DMS79 (cell line): Measurements from ENCODE around the gene GRK5.

Source experiments
- DNase-seq: peaks from one replicate; lab custom pipeline; 2025; lab: John Stamatoyannopoulos, UW

The GRK5 gene

GRCh38 chr10:119318411-119319160, 111.2 kb downstream of the GRK5 start:
- no peak for DNase-seq

- no peak for DNase-seq
These were observed 112.0 kb downstream of the GRK5 start for GRCh38 chr10:119319161-119319919.

GRCh38 chr10:119319920-119320258, 112.5 kb downstream of the GRK5 start:
- DNase-seq, result no peak

- no peak for DNase-seq
These were observed 113.6 kb downstream of the GRK5 start for GRCh38 chr10:119320981-119321380.

- no peak for DNase-seq
These were observed 116.0 kb downstream of the GRK5 start for GRCh38 chr10:119323085-119324016.

- DNase-seq, result no peak
These were observed 117.8 kb downstream of the GRK5 start for GRCh38 chr10:119325131-119325530.

GRCh38 chr10:119326167-119326566, 118.8 kb downstream of the GRK5 start:
- no peak for DNase-seq

- no peak for DNase-seq
These were observed 119.8 kb downstream of the GRK5 start for GRCh38 chr10:119327096-119327745.

GRCh38 chr10:119328223-119328622, 120.9 kb downstream of the GRK5 start:
- DNase-seq, result no peak

- DNase-seq, result no peak
These were observed 123.0 kb downstream of the GRK5 start for GRCh38 chr10:119330342-119330741.

- DNase-seq, result no peak
These were observed 123.7 kb downstream of the GRK5 start for GRCh38 chr10:119331061-119331460.

- no peak for DNase-seq
These were observed 125.9 kb downstream of the GRK5 start for GRCh38 chr10:119333146-119333792.

GRCh38 chr10:119335671-119336353, 128.4 kb downstream of the GRK5 start:
- no peak for DNase-seq

GRCh38 chr10:119336599-119336998, 129.2 kb downstream of the GRK5 start:
- DNase-seq, result no peak

- DNase-seq, result no peak
These were observed 129.9 kb downstream of the GRK5 start for GRCh38 chr10:119337223-119337622.

GRCh38 chr10:119337796-119338432, 130.5 kb downstream of the GRK5 start:
- DNase-seq, result no peak

- DNase-seq, result no peak
These were observed 131.7 kb downstream of the GRK5 start for GRCh38 chr10:119339109-119339508.

GRCh38 chr10:119340893-119341458, 133.6 kb downstream of the GRK5 start:
- no peak for DNase-seq

GRCh38 chr10:119341459-119342301, 134.3 kb downstream of the GRK5 start:
- DNase-seq, result no peak
